GM21381 (cell line): ENCODE measurements around the gene GRIK4.

Experiments
- ATAC-seq: cut with Tn5 transposase; IDR thresholded peaks from one replicate; pipeline ENCODE4 v1.9.1; 2021; ENCODE audit warnings: mild to moderate bottlenecking, moderate library complexity; ENCODE audit not compliant: unreplicated experiment

The GRIK4 gene

GRCh38 chr11:120827820-120828219, 316.3 kb downstream of the GRIK4 start:
- no peak for ATAC-seq

DNA sequence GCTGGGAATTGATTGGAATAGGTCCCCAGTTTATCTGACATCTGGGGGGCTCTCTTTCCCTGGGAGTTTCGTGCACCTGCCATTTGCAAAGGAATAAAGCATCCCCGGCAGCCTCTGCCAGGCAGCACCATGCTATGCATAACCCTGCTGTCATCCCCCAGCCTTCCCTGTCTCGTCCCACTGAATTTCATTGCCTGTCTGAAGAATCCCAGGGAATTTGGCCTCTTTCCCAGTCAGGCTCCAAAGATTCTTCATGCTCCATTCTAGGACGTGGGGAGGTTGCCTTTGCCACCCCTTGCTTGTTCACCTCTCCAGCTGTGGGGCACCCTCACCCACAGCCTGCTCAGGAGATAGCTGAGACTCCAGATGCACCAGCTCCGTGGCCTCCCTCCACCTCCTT, 317.3 kb downstream of the GRIK4 start:
- no peak for ATAC-seq

DNA sequence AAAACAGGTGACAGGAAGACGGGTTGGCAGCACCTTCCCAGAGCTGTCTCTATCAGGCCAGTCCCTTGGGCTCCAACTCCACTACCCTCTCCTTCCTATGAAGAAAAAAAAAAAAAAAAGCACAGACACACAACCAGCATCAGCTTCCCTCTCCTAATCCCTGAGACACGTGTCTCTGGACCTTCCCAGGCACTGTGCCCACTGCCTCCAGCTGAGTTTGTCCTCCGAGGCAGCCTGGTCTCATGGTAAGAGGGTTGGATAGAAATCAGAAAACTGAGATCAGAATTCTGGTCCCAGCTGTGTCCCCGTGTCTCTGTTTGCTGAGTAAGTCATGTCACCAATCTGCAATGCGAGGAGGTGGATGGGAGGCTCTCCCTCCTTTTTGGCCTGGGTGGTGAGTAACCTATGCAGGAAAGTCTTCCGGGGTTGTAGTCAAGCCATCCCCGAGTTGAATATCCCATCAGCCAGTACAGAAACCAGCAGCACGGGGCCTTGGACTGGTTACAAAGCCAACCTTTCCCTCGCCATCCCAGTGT, 318.6 kb downstream of the GRIK4 start:
- no peak for ATAC-seq

DNA sequence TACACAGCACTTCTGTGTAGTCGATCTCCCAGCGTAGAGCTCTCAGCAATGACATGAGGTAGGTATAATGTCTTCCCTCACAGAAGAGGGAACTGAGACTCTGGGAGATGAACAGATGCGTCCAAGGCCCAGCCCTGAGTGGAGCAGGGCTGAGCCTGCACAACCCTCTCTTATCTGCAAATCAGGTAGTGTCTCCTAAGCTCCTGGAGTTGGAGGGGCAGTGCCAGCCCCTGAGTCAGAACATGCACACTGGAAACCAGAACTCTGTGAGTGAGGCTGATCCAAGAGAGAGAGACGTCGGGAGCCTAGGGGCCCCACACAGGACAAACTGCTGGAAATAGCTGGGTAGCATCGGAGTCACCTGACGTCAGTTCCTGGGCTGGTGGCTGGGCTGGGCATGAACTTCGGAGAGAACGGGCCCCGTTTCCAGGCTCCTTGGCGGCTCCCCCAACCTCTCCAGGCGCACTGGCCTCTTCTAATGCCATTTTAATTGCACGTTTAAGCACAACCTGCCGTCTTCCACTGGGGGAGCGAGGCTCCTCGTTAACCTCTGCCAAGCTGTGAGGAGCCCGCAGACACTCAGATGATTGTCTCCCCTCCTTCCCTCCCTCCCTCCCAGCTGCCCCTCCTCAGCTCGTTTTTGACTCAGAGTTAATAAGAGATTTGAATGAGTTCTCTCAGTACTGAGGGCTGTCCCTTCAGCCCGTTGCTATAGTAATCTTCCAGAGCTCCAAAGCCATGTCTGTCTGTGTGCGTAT, 321.1 kb downstream of the GRIK4 start:
- ATAC-seq, result no peak

DNA sequence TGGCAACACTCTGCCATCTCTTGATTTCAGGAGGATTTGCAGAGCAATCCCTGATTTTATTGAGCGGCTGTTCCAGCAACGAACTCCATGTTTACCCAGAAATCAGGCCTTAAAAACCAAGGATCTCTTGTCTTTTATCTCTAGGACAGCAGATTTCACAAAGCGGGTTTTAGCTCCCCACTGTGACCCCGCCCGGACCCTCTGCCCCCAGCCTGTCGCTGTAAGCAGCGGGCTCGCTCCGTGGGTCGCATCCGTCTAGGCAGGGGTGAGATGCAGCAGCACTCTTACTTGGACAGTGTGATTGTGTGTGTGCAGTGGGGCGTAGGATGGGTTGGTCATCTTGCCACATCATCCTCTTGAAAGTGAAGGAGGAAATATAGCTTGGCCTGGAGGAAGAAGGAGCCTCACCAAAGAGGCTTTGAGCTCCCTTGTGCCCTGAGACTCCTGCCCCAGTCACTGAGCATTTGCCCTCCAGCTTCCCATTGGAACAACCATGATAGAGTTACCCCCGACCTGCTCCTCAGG, 323.2 kb downstream of the GRIK4 start:
- no peak for ATAC-seq

- peak; percentile 88 for ATAC-seq
Observed at GRCh38 chr11:120835601-120836228, 324.2 kb downstream of the GRIK4 start.

DNA sequence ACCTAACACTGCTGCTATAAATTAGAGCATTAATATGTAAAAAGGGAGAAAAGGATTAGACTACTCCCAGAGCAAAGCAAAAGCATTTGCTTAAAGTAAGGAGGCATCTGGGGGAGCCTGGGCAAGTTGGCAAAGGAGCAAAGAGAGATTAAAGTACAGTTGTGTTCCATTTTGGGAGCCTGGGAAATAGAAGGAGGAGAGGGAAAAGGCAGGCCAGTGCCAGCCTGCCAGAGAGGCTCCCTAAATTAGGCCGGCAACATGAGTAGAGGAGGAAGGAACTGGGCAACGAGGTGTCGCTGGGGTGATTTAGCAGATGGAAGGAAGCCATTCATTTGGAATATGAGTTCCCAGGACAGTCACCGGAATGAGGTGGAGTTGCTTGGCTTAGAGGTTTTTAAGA, 326.1 kb downstream of the GRIK4 start:
- ATAC-seq, result no peak

GRCh38 chr11:120839201-120839600, 327.7 kb downstream of the GRIK4 start:
- ATAC-seq, result no peak

DNA sequence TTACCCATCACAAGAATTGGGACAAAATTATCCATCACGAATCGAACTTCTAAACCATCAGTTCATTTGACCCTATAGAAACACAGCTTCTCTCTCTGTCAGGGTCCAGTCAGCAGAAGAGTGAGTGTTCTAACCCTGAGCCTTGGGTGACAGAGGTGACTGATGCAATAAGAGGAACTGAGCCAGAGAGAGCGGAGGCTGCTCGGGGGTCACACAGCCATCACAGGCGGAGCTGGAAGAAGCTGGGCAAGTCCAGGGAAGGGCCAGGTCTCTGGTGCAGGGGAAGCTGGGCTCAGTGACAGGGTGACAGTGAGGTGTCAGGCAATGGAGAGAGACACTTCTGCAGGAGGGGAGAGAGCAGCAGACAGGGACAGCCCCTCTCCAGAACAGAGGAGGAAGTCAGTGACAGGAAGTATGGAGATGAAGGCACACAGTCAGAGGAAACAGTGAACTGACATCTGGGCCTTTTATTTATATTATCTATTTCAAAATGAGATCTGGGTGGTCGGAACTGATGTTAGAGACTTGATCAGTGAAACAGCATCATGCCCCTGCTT, 328.4 kb downstream of the GRIK4 start:
- ATAC-seq, result no peak

DNA sequence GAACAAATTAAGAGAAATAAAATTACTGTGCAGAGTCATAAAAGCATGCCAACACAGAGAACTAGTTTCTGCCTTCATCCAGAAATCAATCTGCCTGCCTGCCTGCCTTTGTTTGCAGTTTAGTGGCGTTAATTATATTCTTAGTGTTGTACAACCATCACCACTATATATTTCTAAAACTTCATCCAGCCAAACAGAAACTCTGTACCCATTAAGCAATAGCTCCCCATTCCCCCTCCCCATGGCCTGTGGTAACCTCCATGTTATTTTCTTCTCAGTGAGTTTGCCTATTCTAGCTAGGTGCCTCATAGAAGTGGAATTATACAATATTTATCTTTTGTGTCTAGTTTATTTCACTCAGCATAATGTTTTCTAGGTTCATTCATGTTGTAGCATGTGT, 329.1 kb downstream of the GRIK4 start:
- no peak for ATAC-seq

GRCh38 chr11:120841074-120841473, 329.5 kb downstream of the GRIK4 start:
- ATAC-seq, result no peak

DNA sequence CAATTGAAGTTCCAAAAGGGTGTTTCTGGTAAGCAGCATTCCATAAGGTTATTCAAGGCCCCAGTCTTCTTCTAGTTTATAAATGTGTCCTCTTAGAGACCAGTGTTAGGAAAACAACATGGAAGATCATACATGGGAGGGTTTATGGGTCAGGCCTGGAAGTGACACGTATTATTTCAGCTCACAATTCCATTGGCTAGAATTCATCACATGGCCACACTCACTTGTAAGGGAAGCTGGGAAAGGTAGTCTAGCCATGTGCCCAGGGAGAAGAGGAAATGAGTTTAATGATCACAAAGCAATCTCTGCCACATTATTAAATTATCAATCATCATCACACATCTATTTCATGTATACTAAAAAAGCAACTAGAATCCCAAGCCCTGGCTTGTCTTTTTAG, 330.6 kb downstream of the GRIK4 start:
- no peak for ATAC-seq

DNA sequence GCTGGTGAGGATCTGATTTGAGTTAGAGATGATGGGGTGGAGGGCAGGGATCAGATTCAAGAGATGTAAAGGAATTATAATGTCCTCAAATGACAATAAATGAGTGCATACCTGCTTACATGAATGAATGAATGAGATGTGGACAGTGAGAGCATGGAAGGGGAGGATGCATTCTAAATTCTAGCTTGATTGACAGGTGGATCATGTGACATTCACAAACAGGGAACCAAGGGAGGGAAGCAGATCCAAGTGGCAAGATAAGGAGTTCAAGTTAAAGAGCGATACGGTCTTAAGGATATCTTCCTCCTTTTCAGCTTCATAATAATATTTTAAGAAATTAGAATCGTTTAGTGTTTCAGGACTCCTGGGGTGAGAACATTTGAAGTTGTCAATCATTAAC, 341.9 kb downstream of the GRIK4 start:
- no peak for ATAC-seq

DNA sequence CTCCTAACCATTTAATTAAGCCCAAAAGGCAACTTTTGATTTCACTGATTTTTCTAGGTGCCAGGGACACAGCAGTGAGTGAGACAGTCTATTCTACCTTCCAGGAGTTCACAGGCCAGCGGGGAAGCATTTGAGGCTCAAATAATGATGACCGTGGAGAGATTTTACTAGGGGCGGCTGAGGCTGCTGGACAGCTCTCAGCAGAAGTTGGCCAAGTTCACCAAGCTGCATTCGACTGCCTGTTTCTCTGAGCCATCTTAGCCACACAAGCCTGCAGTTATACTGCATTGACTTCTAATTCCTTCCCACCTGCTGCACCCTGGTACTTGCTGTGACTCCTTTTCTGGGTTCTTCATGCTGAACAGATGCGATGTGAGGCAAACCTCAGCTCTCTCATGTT, 343.4 kb downstream of the GRIK4 start:
- no peak for ATAC-seq

DNA sequence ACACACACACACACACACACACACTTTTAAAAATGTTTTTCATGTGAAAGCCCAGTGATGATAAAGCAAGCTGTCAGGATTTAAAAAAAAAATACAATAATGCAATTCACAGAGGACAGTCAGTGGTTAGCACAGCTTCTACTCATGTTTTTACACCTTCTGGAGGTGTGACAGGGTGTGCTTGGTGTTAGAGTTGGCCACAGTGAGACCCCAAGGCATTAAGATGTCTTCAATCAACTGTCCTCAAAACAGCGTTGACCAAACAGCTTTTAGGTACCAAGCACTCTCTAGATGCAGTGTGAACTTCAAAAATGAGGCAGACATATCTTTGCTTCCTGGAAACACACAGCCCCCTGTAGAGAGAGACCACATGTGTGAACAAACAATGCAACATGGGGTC, 346.0 kb downstream of the GRIK4 start:
- no peak for ATAC-seq

DNA sequence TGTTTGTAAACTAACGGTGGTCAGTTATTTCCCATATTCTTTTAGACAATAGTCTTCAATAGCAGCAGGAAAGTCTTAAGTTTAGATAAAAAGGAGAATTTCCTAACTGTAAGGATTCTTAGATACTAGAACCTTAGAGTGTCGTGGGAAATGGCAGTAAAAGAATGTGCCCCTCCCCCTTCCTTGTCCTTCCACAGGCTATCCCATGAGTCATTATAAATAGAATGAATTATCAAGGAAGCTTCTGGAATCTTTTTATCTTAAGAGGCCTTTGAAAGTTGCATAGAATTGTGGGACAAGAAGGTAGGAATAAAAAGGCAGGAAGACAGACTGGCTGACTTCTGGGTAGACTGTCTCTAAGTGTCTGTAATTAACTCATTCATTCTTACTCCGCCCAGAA, 347.2 kb downstream of the GRIK4 start:
- ATAC-seq, result no peak

GRCh38 chr11:120859552-120860295, 348.2 kb downstream of the GRIK4 start:
- no peak for ATAC-seq

GRCh38 chr11:120863359-120863758, 351.8 kb downstream of the GRIK4 start:
- ATAC-seq, result no peak

- no peak for ATAC-seq
Observed at GRCh38 chr11:120867024-120867423, 355.5 kb downstream of the GRIK4 start.

DNA sequence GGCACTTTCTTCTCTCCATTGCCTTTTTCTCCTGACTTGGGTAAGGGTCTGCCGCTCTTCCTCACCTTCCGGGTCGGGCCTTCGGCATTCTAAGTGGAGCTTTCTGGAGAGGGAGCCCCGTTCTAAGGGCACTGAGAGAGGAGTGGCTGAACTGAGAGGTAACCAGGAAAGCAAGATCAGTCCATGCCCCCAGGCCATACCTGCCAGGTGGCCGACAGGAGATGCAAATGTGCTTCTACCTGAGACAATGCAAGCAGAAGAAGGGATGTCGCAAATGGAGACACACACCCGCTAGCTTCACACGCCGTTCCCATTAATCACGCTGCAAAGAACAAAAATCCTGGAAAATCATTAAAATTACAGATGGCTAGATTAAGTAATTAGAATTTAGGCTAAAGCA, 356.0 kb downstream of the GRIK4 start:
- ATAC-seq, result no peak

- ATAC-seq, result no peak
Observed at GRCh38 chr11:120867988-120868387, 356.4 kb downstream of the GRIK4 start.
